WI38 (cell line): ENCODE measurements around the gene MBOAT1.
"Not testable (repeated sequence)": the region's sequence is repeated elsewhere in the genome, so short reads cannot be mapped to it uniquely, and the experiment has no call there.

Experiments used
- H3K4me3 ChIP-seq: 2 replicates; pipeline ENCODE4 v1.5.1; 2011; ENCODE audit warnings: low read depth, mild to moderate bottlenecking, control low read depth, low read length
- TF ChIP-seq, protein P1 (sequence below): IDR thresholded peaks from 2 replicates; pipeline ENCODE4 v1.5.1; 2012; ENCODE audit warnings: low read depth, mild to moderate bottlenecking, control low read depth, low read length

MBOAT1 gene

DNA sequence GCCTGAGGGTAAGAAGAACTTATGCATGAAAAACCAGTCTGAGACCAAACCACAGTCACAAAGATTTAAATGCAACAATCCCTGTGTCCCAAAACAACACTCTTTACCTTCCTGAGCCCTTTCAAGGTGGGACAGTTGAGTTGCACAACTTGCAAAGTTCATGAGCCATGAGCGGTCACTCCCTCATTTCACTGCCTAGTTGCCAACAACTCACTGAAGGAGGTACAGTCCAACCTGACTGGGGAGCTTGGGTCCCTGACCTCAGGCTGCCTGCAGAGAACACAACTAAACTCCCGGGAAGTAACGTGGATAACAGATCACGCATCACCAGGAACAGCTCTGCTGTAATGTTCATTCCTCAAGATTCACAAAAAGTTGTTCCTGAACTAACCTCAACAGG is 69.4 kb downstream of the MBOAT1 start:
- no peak overlapping the region for H3K4me3 ChIP-seq
- TF ChIP-seq, protein P1, sequence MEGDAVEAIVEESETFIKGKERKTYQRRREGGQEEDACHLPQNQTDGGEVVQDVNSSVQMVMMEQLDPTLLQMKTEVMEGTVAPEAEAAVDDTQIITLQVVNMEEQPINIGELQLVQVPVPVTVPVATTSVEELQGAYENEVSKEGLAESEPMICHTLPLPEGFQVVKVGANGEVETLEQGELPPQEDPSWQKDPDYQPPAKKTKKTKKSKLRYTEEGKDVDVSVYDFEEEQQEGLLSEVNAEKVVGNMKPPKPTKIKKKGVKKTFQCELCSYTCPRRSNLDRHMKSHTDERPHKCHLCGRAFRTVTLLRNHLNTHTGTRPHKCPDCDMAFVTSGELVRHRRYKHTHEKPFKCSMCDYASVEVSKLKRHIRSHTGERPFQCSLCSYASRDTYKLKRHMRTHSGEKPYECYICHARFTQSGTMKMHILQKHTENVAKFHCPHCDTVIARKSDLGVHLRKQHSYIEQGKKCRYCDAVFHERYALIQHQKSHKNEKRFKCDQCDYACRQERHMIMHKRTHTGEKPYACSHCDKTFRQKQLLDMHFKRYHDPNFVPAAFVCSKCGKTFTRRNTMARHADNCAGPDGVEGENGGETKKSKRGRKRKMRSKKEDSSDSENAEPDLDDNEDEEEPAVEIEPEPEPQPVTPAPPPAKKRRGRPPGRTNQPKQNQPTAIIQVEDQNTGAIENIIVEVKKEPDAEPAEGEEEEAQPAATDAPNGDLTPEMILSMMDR: no peak

DNA sequence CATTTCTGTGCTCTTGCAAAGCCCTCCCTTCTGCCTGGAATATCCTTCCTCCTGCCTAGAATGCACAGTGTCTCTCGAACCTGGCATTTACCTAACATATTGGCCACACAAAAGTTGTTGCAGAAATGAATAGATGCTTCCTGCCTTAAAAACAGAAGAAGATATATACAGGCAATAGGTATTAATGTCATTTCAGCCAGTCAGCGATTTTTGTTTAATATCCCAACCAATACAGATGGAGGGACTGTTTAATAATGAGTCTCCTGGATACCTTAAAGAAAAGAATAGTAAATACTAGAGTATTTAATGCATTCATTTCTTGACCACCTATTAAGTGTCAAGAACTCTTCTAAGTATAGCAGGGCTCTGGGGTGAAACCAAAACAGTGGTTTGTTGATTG is 70.3 kb downstream of the MBOAT1 start:
- H3K4me3 ChIP-seq: no peak overlapping the region
- TF ChIP-seq, protein P1: no peak

DNA sequence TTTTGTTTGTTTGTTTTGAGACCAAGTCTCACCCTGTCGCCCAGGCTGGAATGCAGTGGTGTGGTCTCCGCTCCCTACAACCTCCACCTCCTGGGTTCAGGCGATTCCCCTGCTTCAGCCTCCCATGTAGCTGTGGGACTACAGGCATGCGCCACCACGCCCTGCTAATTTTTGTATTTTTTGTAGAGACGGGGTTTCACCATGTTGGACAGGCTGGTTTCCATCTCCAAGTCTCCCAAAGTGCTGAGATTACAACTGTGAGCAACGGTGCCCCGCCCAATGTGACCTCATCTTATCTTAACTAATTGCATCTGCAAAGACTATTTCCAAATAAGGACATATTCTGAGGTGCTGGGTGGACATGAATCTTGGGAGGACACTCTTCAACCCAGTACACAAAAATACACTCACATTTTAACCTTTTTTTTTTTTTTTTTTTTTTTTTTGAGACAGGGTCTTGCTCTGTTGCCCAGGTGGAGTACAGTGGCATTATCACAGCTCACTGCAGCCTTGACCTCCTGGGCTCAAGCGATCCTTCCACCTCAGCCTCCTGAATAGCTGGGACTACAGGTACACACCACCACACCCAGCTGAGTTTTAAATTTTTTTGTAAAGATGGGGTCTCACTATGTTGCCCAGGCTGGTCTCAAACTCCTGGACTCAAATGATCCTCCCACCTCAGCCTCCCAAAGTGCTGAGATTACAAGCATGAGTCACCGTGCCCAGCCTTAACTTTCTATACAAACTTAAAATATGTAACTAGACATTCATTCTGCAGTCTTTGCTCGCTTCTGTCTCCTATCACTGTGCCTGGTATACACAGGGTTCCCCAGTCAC is 72.9 kb downstream of the MBOAT1 start:
- H3K4me3 ChIP-seq: not testable (repeated sequence)

GRCh38 chr6:20137837-20138236 is 74.4 kb downstream of the MBOAT1 start:
- TF ChIP-seq, protein P1: no peak
- no peak overlapping the region for H3K4me3 ChIP-seq

DNA sequence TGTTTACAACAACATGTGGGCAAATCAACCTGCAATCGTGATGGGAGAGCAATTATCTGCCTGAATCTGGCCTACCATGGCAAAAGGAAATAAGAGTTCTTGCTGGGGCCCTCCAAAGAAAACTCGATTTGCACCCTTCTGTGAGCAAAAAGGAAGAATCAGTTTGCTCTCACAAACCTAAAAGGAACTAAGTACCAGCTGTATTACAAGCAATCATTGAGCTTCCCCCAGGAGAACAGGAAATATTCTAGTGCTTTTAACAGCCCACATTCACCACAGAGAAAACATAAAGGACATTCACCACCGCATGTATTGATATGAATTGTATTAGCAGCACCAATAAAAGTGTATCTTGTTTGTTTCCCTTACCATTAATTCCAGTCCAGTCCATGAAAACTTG is 75.0 kb downstream of the MBOAT1 start:
- TF ChIP-seq, protein P1: no peak

DNA sequence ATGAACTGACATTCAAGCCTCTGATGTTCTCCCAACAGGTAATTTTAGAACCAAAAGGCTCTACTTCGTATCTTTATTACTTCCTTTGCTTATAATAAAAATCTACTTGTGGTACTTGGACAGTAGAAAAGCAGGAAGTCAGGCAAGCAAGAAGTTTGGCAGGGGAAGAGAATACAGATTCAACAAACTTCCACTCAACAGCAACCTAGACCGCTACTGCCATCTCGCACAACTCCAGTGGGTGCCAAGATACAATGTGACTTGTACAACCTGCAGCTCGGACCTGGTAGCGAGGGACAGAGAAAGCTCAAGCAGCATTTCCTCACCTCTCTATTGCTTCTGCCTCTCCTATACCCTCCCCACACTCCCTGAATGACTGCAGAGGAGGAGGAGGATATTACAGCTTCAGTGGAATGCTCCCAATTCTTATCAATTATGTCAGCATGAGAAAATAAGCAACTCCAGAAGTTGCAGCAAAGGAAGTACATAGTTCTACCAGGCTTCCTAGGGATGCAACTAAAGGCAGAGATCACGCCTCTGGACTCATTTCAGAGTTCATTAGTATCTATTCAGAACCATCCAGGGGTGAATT is 76.5 kb downstream of the MBOAT1 start:
- TF ChIP-seq, protein P1: no peak

More for the DNA sequence above, 75.0 kb downstream of the MBOAT1 start:
- H3K4me3 ChIP-seq: no peak overlapping the region

GRCh38 chr6:20134613-20135012 is 77.7 kb downstream of the MBOAT1 start:
- TF ChIP-seq, protein P1: no peak

More for the DNA sequence above, 76.5 kb downstream of the MBOAT1 start:
- no peak overlapping the region for H3K4me3 ChIP-seq

More at GRCh38 chr6:20134613-20135012, 77.7 kb downstream of the MBOAT1 start:
- H3K4me3 ChIP-seq: no peak overlapping the region
